HepG2 (cell line): ENCODE results near the gene PIP5K1C.
"Not testable (repeated sequence)": the region's sequence is repeated elsewhere in the genome, so short reads cannot be mapped to it uniquely, and the experiment has no call there.

Experiments used
- ATF6 ChIP-seq: sonication (generic); formaldehyde crosslinking; conservative IDR thresholded peaks from 2 replicates; pipeline ENCODE4 v1.4.0; 2020; ENCODE audit warnings: missing genetic modification reagents
- CAMTA2 ChIP-seq: sonication (generic); formaldehyde crosslinking; IDR thresholded peaks from 2 replicates; pipeline ENCODE4 v1.4.0; 2020; ENCODE audit warnings: mild to moderate bottlenecking, missing genetic modification reagents, borderline replicate concordance
- PHF8 ChIP-seq: sonication (generic); formaldehyde crosslinking; IDR thresholded peaks from 2 replicates; pipeline ENCODE4 v1.5.0; 2020; ENCODE audit warnings: missing genetic modification reagents
- POLR2A ChIP-seq, 2 experiments: IDR thresholded peaks; 2 replicates each; pipeline ENCODE4 v1.6.1; 2011; ENCODE audit warnings: low read depth in 2 of 2, low read length in 2 of 2, mild to moderate bottlenecking in 1 of 2, moderate library complexity in 1 of 2; ENCODE audit not compliant: insufficient read depth in 1 of 2
- PPARG ChIP-seq: conservative IDR thresholded peaks from 2 replicates; pipeline ENCODE4 v1.6.1; 2016; ENCODE audit warnings: missing biosample characterization, missing genetic modification reagents
- RNF219 ChIP-seq: sonication (generic); formaldehyde crosslinking; IDR thresholded peaks from 2 replicates; pipeline ENCODE4 v1.5.0; 2020; ENCODE audit warnings: mild to moderate bottlenecking, missing genetic modification reagents
- SIN3B ChIP-seq: fragments of 150-350 bp; IDR thresholded peaks from 2 replicates; pipeline ENCODE4 v1.6.1; 2014; ENCODE audit warnings: low read length
- SMAD1 ChIP-seq: sonication (generic); formaldehyde crosslinking; IDR thresholded peaks from 2 replicates; pipeline ENCODE4 v1.4.0; 2020; ENCODE audit warnings: missing genetic modification reagents, low read depth, mild to moderate bottlenecking, borderline replicate concordance
- SNAPC2 ChIP-seq: sonication (generic); formaldehyde crosslinking; IDR thresholded peaks from 2 replicates; pipeline ENCODE4 v1.8.1; 2022; ENCODE audit warnings: mild to moderate bottlenecking, missing genetic modification reagents
- SP1 ChIP-seq, 2 experiments: fragments of 450-650 bp in 1 of 2; sonication (generic) in 1 of 2; formaldehyde crosslinking in 1 of 2; IDR thresholded peaks; 2 replicates each; pipeline versions ENCODE4 v1.4.0 to v1.6.1; 2016 to 2020; ENCODE audit warnings: missing genetic modification reagents in 1 of 2
- ZBTB2 ChIP-seq: sonication (generic); formaldehyde crosslinking; IDR thresholded peaks from 2 replicates; pipeline ENCODE4 v1.8.0; 2022; ENCODE audit warnings: low read depth, missing genetic modification reagents
- ZNF274 ChIP-seq: sonication (generic); formaldehyde crosslinking; IDR thresholded peaks from 2 replicates; pipeline ENCODE4 v1.5.1; 2020; ENCODE audit warnings: mild to moderate bottlenecking, missing genetic modification reagents
- ZNF512 ChIP-seq: sonication (generic); formaldehyde crosslinking; IDR thresholded peaks from 2 replicates; pipeline ENCODE4 v1.4.0; 2020; ENCODE audit warnings: mild to moderate bottlenecking, missing genetic modification reagents
- ZNF563 ChIP-seq: sonication (generic); formaldehyde crosslinking; IDR thresholded peaks from 2 replicates; pipeline ENCODE4 v1.8.0; 2022; ENCODE audit warnings: mild to moderate bottlenecking, moderate library complexity, missing genetic modification reagents

- not testable (repeated sequence) for TF ChIP-seq SMAD1 (CRISPR knock-in tag); PHF8 (CRISPR knock-in tag); POLR2A (IDR thresholded peaks at IDR 0.05; ENCODE audit: insufficient read depth in 1 of 2, low read depth in 2 of 2, low read length in 2 of 2); ATF6 (CRISPR knock-in tag); RNF219 (CRISPR knock-in tag); SNAPC2 (CRISPR knock-in tag); ZBTB2 (CRISPR knock-in tag); ZNF563 (CRISPR knock-in tag); ZNF274 (CRISPR knock-in tag); CAMTA2 (CRISPR knock-in tag); SP1 (IDR thresholded peaks at IDR 0.05); SP1 (CRISPR knock-in tag; IDR thresholded peaks at IDR 0.05); ZNF512 (CRISPR knock-in tag); SIN3B; PPARG (CRISPR knock-in tag)
Observed at GRCh38 chr19:3584036-3584802, 116.0 kb downstream of the PIP5K1C start.
